LNCAP (cell line): ENCODE data around the gene PSMB11.

Experiments used
- TF ChIP-seq, protein P1 (sequence below): fragments of 450-650 bp; IDR thresholded peaks from 2 replicates; pipeline ENCODE4 v1.5.1; 2017; ENCODE audit warnings: mild to moderate bottlenecking

PSMB11 gene

GRCh38 chr14:23070262-23071129 is 28.5 kb downstream of the PSMB11 start:
- TF ChIP-seq, protein P1, sequence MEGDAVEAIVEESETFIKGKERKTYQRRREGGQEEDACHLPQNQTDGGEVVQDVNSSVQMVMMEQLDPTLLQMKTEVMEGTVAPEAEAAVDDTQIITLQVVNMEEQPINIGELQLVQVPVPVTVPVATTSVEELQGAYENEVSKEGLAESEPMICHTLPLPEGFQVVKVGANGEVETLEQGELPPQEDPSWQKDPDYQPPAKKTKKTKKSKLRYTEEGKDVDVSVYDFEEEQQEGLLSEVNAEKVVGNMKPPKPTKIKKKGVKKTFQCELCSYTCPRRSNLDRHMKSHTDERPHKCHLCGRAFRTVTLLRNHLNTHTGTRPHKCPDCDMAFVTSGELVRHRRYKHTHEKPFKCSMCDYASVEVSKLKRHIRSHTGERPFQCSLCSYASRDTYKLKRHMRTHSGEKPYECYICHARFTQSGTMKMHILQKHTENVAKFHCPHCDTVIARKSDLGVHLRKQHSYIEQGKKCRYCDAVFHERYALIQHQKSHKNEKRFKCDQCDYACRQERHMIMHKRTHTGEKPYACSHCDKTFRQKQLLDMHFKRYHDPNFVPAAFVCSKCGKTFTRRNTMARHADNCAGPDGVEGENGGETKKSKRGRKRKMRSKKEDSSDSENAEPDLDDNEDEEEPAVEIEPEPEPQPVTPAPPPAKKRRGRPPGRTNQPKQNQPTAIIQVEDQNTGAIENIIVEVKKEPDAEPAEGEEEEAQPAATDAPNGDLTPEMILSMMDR = no peak

DNA sequence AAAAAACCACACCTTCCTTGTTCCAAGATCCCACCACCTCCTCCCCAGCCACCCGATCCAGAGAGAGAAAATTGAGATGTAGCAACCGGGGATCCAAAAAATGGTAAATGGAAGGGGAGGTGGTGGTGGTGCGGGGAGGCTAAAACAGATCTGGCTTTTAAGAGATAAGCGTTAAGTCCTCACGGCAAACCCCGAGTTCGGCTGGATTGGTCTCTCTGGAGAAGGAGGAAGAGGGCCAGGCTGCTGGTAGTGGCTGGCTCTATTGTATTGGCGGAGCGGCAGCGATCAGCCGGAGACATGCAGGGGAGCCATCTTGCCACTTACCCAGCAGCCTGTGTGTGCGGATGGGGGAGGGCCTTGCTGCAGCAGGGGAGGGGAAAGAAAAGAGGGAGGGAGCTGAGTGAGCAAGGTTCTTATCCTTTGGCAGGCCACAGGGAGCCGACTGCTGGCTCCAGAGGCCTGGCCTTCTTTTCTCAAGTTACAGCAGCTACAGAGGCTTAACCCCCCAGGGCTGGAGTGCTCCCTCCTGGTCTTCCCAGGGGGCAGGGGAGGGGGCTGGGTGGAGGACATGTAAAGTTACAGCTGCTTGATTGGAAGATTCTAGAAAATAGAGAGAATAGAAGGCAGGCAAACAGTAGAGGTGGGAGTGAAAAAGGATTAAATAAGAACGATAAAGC is 29.4 kb downstream of the PSMB11 start:
- TF ChIP-seq, protein P1 = no peak

DNA sequence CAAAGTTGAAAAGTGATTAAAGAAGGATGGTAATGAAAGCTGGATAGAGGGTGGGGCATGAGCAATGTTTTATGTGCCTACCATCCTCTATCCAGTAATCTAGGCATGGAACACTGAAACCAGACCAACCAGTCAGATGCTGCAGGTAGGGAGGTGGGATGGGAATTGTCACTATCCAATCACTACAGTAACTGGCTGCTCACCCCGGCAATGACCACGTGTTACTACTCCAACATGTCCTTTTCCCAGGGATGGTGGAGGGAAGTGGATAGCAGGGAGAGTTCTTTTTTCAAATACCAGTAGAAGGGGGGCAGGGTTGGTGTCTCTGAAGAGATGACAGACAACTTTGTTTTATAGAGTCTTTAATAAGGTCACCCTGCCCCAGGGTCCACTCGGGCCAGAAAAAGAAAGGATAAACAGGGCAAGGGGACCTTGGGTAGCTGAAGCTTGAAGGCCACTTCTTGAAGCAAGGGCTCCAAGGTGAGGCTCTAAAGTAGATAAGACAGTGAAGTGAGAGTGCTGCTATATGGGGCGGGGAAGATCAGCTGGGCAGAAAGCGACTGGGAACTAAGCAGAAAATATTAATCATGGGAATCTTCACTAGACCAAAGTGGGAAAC is 30.0 kb downstream of the PSMB11 start:
- TF ChIP-seq, protein P1 = no peak

DNA sequence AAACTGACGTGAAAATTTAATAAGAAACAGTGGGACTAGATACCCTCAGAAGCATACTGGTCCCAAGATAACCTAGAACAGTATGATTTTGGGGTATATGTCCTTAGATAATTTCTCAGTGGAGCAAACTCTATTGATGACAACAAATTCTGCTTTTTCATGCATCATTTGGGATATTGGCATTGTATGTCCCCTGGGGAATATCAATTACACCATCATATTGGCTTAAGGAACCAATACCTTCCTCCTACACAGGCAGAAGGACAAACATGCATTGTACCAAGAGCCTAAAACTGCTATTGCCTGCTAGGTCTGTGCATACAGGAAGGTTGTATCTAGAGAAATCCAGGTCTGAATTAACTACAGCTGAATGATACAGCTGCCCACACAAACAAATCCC is 32.9 kb downstream of the PSMB11 start:
- TF ChIP-seq, protein P1 = no peak

DNA sequence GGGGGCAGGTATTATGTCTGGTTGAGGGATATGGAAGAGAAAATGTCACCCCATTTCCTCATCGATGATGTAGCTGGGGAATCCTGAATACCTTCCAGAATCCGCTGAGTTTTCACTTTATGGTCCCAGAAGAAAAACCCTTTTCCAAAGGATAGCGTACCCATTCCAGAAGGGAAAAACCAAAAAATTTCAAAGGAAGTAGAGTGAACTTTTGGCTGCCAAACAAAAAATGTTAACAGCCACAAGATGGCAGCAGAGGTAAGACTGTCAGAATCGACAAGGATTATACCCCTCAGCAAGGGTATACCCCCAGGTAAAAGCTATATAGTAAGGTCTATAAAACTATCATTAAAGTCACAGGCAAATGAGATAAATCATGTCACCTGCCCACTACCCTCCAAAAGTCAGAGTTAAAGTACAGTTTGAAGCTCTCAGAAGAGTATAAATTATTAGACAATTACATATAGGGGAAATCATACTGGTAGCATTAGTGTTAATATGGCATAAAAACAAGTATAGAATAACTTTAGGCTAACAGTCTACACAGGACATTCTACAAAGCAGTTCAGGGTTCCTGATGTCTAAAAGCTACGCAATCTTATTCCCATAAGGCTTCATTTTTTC is 34.9 kb downstream of the PSMB11 start:
- TF ChIP-seq, protein P1 = peak; percentile 77

- TF ChIP-seq, protein P1 = no peak
These were observed 36.0 kb downstream of the PSMB11 start for GRCh38 chr14:23077962-23078361.

DNA sequence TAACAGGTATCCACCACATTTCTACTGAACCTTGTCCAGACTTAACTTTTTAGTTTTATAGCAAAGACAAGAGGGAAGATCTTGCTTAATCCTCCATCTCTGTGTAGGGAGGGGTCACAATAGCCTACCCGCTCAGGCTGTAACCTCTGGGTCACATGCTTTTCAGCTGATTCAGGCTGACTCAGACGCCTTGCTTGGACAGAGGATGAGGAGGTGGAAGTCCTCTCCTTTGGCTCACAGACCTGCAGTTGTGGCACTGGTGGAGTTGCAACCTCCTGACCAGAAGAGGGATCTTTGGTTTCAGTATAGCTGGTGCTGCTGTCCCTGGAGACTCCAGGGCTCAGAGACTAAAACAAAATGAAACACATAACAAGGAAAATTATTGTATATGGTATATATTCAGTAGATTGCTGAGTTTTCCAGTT is 36.7 kb downstream of the PSMB11 start:
- TF ChIP-seq, protein P1 = no peak
